GM21360 (cell line): ENCODE measurements around the gene OR2AT4.

Experiments used
- ATAC-seq: cut with Tn5 transposase; IDR thresholded peaks from one replicate; pipeline ENCODE4 v1.9.1; 2021; ENCODE audit warnings: mild to moderate bottlenecking, moderate library complexity; ENCODE audit not compliant: unreplicated experiment

Gene OR2AT4

DNA sequence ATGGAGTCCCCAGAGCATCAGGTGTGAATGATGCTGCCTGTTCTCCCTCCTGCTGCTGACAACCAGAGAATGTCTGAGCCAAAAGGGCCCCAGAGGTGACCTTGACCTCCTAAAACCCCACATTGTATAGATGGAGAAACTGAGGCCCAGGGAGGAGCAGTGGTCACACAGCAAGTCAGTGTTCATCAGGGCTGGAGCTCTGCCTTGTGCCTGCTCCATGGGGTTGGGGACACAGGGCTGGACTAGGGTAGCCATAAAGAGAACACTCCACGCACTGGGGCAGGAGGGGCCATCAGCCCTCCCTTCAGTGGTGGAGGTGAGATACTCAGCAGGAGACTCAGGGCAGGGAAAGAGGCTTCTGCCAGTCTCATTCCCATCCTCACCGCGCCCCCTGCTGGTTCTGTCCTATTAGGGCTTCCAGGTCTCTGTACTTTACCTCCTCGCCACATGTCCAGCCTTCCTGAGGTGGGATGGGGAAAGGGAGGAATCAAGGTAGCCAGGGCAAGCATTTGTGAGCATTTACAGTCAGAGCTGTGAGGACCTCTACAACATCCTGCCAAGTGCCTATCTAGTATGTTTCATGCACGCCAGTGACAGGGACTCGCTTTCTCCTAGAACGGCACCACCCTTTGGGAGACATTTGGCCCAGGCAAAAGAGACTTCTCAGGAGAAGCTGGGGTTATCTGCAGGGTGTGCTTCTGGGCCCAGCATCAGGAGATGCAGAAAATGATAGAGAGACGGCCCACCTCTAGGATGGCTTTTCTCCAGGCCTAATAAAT, 64.7 kb downstream of the OR2AT4 start:
- ATAC-seq = no peak
